Endometrium (tissue), 2 donors: Measurements from ENCODE around the gene FBLN7.

Experiments used
- FAIRE-seq: peaks from 2 replicates; lab custom pipeline; 2012; peaks lifted over from hg19 to GRCh38; lab: Jason Lieb, UNC
- donor health status: control.
- donor health status: control.

FBLN7 gene

DNA sequence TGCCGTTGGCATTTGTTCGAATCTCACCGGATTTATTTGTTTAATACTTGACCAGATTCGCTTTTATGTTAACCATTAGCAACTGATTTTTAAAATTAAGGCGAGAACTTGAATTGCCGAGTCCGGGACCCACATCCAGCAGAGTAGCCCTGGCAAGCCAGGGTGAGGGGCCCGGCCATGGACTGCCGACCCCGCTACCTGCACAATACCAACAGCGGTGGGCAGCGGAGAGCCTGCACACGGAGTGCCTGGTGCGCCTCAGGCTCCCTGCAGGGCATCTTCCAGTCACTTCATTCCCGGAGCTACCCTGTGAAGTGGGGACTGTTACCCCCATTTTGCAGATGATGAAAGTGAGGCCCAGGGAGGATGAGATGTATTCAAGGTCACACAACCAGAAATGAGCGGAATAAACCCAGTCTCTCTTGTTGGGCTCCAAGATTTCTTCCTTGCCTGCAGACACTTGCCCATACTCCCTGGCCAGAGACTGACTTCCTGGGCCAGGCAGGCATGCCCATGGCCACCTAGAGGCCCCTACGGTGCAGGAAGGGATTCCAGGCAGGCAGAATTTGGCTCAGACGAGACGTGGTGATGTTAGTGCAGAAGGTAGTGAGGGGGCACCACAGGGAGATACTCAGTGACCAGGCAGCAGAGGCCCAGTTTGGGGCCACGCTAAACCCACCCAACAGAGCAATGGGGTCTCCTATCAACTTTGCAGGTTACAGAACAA, 2.9 kb downstream of the FBLN7 start:
- no peak for FAIRE-seq

GRCh38 chr2:112141626-112142007, 3.4 kb downstream of the FBLN7 start:
- FAIRE-seq, result no peak

DNA sequence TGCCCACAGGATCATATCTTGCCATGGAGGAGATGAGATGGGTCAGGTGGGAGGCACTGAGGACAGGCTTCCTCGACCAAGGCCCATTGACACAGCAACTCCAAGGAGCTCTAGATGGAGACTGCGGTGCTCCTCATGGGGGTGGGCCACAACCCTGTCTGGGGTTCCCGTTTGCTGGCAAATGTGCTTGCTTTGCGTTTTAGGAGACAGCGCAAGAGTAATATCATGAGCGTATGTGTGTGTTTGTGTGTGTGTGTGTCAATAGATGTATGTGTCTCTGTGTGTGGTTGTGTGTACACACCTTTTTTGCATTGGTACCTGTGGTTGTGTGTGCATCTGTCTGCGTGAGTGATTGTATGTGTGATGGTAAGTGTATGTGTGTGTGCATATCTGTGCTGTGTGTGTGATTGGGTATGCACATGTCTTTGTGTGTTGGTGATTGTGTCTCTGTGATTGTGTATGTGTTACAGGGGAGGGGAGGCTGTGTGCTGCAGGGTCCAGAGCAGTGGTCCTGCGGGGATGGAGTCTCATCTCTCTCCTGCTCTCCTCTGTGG, 4.4 kb downstream of the FBLN7 start:
- FAIRE-seq, result no peak

GRCh38 chr2:112143150-112143549, 5.0 kb downstream of the FBLN7 start:
- no peak for FAIRE-seq

- no peak for FAIRE-seq
These were observed 6.8 kb downstream of the FBLN7 start for GRCh38 chr2:112144966-112145365.

GRCh38 chr2:112147382-112148168, 9.4 kb downstream of the FBLN7 start:
- FAIRE-seq, result no peak

GRCh38 chr2:112148477-112148876, 10.3 kb downstream of the FBLN7 start:
- no peak for FAIRE-seq

GRCh38 chr2:112149194-112149593, 11.0 kb downstream of the FBLN7 start:
- no peak for FAIRE-seq

- FAIRE-seq, result no peak
These were observed 11.8 kb downstream of the FBLN7 start for GRCh38 chr2:112149866-112150435.

GRCh38 chr2:112150447-112150846, 12.3 kb downstream of the FBLN7 start:
- no peak for FAIRE-seq

DNA sequence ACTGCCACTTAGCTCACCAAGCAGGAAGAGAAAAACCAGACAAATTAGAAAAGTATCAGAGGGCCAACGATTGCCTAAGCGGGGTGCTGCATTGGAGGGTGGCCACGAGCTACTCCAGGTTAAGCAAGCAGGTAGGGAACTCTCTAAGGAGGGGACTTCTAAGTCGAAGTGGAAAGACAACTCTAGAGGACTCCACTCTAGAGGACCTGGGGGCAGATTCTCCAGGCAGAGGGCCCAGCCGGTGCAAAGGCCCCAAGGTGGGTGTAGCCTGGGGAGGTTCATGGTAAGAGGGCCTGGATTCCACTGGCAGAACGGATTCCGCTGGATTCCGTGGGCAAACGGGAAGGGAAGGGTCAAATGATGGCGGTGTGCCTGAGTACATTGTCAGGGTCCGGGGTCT, 12.7 kb downstream of the FBLN7 start:
- no peak for FAIRE-seq

GRCh38 chr2:112151271-112151670, 13.1 kb downstream of the FBLN7 start:
- no peak for FAIRE-seq

DNA sequence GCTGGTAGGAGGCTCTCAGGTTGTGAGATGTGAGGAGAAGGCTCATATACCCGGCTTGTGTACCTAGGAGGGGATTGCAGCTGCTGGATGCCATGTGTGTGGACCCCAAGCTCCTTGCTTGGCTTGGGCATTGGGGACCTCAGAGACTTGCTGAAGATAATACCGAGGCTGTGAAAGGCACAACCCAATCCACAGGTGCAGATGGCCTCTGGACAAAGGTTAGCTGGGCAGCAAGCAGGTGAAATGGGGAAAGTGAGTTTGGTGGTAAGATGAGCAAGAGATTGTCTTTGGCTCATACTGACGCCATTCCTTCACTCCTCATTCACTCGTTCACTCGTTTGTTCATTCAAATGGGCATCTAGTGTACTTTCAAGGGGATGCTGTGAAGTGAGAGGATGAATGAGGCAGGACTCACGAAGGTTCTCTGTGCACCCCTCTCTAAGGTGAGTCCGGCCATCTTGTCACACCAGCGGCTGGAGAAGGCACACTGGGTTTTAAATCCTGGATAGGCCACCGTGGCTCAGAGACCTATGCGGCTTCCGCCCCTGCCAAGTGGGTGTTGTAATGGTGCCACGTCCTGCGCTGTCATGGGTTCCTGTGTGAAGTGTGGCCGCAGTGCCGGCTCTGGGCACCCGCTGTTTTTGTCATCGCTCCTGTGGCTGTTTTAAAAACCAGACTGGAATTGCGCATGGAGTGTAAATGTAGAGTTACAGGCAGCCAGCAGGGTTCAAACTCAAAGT, 13.7 kb downstream of the FBLN7 start:
- FAIRE-seq, result no peak

- FAIRE-seq, result no peak
These were observed 14.4 kb downstream of the FBLN7 start for GRCh38 chr2:112152476-112153178.

DNA sequence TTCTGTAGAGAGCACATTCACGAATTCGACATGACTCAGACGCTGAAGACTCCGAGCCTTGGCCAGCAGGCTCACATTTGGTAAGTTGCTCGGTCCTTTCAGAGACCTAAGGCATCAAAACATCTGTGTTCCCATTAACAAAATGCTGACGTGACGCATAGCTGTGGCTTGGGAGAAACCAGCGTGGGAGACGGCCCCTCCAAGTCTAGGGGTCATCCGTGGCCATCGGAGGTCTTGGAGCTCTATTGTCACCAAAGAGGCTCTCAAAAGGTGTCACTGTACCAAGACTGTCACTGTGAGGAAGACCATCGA, 14.9 kb downstream of the FBLN7 start:
- FAIRE-seq, result no peak

DNA sequence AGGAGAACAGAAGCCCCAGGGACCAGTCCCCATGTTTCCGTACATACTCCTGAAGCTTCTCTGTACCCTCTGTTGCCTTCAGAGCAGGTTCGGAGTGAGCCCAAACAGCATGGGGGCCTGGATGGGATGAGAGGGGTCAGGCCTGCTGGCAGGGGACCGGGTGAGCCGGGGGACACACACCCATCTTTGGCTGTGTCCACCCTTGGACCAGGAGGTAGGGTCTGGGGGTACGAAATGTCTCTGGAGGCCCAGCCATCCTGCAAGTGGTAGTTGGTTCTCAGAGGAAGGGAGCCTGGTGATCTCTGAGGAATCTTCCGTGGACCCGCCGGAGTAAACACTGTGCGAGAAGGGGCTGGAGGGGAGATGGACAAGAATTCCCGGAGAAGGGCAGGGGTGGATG, 15.3 kb downstream of the FBLN7 start:
- FAIRE-seq, result no peak

DNA sequence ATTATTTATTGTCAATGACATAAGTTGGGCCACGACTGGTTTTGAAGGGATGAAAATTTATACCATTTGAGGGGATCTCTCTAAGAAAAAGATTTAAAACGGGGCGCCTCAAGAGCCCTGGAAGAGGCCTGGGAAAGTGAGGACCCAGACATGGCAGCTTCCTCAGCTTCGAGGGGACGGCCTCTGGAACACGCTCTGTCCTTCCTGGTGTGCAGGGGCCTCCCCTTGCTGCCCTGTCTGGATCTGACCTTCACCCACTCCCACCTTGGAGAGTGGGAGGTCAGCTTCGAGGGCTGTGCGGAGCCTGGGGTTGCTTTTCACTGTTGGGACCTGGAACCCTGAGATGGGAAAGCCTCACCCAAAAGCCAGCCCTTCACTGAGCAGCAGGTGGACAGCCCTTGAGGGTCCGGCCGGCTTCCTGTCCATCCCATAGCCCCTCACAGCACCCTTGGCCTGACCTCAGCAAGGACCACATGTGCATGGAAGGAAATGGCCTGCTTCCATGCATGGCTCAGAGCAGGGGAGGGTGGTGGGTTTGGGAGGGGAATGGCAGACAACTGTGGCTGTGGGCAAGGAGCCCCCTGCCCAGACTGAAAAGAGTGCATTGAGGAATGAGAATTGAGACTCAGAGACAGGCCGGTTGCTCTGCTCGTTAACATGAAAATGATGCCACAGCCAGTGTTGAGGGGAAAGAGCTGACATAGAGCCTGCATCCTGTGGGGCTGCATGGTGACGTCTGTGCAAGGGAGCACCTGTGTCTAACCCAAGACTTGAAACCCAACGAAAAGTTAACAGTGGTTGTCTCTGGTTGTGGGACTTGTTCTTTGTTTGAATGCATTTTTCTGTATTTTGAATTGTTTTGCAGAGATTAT, 16.3 kb downstream of the FBLN7 start:
- FAIRE-seq, result no peak

DNA sequence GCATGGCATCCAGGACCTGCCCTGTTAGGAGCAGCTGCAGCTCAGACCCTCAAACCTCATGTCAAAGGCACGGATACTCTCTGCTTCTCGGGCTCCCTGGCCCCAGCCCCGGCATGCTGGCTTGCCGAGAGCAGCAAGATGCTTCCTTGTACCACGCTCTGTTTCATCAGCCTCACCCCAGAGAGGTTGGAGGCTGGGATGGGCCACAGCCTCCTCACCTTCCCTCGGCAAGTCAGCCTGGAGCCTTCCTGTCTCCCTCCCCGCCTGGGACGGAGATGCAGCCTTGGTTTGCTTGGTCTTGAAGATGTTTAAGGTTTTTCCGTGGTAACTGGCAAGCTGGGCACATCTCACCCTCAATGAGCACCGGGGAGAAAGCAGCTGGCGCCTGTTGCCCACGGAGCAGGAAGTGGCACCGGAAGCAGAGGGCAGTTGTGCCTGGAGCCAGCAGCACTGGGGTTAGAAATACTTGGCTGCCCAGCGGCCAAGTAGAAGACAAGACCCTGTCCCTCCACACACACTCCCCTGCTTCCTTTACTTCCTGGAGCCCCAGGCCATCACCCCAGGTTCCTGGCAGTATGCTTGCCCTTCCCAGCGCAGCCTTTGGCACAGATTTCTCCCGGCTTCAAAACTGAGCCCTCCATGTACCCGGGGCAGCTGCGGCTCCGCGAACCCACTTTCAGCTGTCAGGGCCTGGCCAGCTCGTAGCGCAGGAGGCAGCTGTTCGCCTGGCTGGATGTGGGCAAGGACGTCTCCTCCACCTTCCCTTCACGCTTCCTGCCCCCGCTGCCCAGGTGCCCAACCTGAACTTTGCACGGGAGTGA, 17.4 kb downstream of the FBLN7 start:
- FAIRE-seq, result no peak

- FAIRE-seq, result no peak
These were observed 18.2 kb downstream of the FBLN7 start for GRCh38 chr2:112156152-112156986.
